DOHH2 (cell line): Measurements from ENCODE around the gene FKBP15.

ENCODE experiments used
- CTCF ChIP-seq: fragments of 200-600 bp; sonication (generic); IDR thresholded peaks from one replicate; pipeline ENCODE4 v1.5.1; 2014; ENCODE audit warnings: antibody characterized with exemption, mild to moderate bottlenecking, low read depth, low read length; ENCODE audit not compliant: poor library complexity, severe bottlenecking
- EZH2phosphoT487 ChIP-seq: fragments of 200-600 bp; sonication (generic); IDR thresholded peaks from 2 replicates; pipeline ENCODE4 v1.6.1; 2017; ENCODE audit warnings: borderline replicate concordance, mild to moderate bottlenecking, antibody characterized with exemption, low read length, moderate library complexity, mixed read lengths

- no peak for TF ChIP-seq CTCF
- no peak for TF ChIP-seq EZH2phosphoT487
Measured at GRCh38 chr9:113139225-113139829, 81.8 kb downstream of the FKBP15 start.
